Right lung (tissue), 5 donors: ENCODE data around the gene ENTPD2. TPM values are rescaled to one million over a fixed set of nuclear protein-coding genes. Genes with fewer than 3 reads are reported as not detected.

Experiments
- DNase-seq, 2 donors: peaks; one replicate each; pipeline ENCODE4 v3.0.0-alpha.2; 2013
- polyA plus RNA-seq, 5 donors: library from polyadenylated mRNA; unstranded; fragments of 120-200 nt; gene quantifications; one replicate each; pipeline versions ENCODE4 v1.2.1 to v1.2.3, GENCODE V29; 2013; ENCODE audit warnings: inconsistent platforms in 1 of 5, low replicate concordance in 1 of 5; ENCODE audit not compliant: insufficient read length in 5 of 5, insufficient read depth in 1 of 5

ENTPD2 gene
- polyA plus RNA-seq, 5 donors, result 2.0 to 5.4 (median 3.2) TPM

GRCh38 chr9:137001857-137002645, 51.8 kb downstream of the ENTPD2 start:
- DNase-seq, result no peak

GRCh38 chr9:137000177-137000930, 53.5 kb downstream of the ENTPD2 start:
- DNase-seq, result no peak

Other genes with a start within 250 kb of the ENTPD2 start
- gene RABL6, start 246.1 kb downstream of the ENTPD2 start, polyA plus RNA-seq, result 10 to 100 TPM; 46.3 to 79.6 (median 54.0) TPM
- gene AJM1, start 211.6 kb downstream of the ENTPD2 start, polyA plus RNA-seq, result 1 to 10 TPM in 3 of 5 donors, under 1 TPM in 2; 0.56 to 1.9 (median 1.1) TPM
- 100 to 1,000 TPM in 1 of 5 donors, 10 to 100 TPM in 4; 57.7 to 161 (median 84.7) TPM for gene PHPT1, start 204.7 kb downstream of the ENTPD2 start, polyA plus RNA-seq
- 1 to 10 TPM; 4.5 to 9.5 (median 6.7) TPM for gene MAMDC4, start 201.7 kb downstream of the ENTPD2 start, polyA plus RNA-seq
- gene EDF1, start 187.8 kb downstream of the ENTPD2 start, polyA plus RNA-seq, result 100 to 1,000 TPM; 326 to 525 (median 367) TPM
- 10 to 100 TPM; 10.8 to 16.5 (median 13.9) TPM for gene TRAF2, start 167.5 kb downstream of the ENTPD2 start, polyA plus RNA-seq
- gene FBXW5, start 109.3 kb downstream of the ENTPD2 start, polyA plus RNA-seq, result 10 to 100 TPM; 28.1 to 74.7 (median 42.7) TPM
- under 1 TPM in 4 of 5 donors, not detected in 1; 0.33 to 0.78 (median 0.41) TPM for gene C8G, start 108.8 kb downstream of the ENTPD2 start, polyA plus RNA-seq
- gene LCN12, start 101.8 kb downstream of the ENTPD2 start, polyA plus RNA-seq, result 10 to 100 TPM in 3 of 5 donors, 1 to 10 TPM in 2; 9.1 to 25.3 (median 21.1) TPM
- 10 to 100 TPM; 21.1 to 66.2 (median 29.6) TPM for gene PTGDS, start 76.6 kb downstream of the ENTPD2 start, polyA plus RNA-seq
- gene LCNL1, start 71.1 kb downstream of the ENTPD2 start, polyA plus RNA-seq, result 1 to 10 TPM in 2 of 5 donors, under 1 TPM in 3; 0.59 to 1.9 (median 0.89) TPM
- gene PAXX, start 61.6 kb downstream of the ENTPD2 start, polyA plus RNA-seq, result 10 to 100 TPM; 26.2 to 57.5 (median 36.8) TPM
- gene CLIC3, start 57.5 kb downstream of the ENTPD2 start, polyA plus RNA-seq, result 10 to 100 TPM; 25.9 to 74.3 (median 43.8) TPM
- gene ABCA2, start 25.8 kb downstream of the ENTPD2 start, polyA plus RNA-seq, result 10 to 100 TPM; 16.0 to 35.7 (median 21.0) TPM
- under 1 TPM in 1 of 5 donors, not detected in 4; 0.08 TPM for gene FUT7, start 22.0 kb downstream of the ENTPD2 start, polyA plus RNA-seq
- 10 to 100 TPM; 20.6 to 61.5 (median 33.8) TPM for gene NPDC1, start 7.9 kb downstream of the ENTPD2 start, polyA plus RNA-seq
- gene SAPCD2, start 16.5 kb upstream of the ENTPD2 start, polyA plus RNA-seq, result 10 to 100 TPM in 3 of 5 donors, 1 to 10 TPM in 2; 8.9 to 13.7 (median 10.3) TPM
- gene UAP1L1, start 23.5 kb upstream of the ENTPD2 start, polyA plus RNA-seq, result 1 to 10 TPM; 4.6 to 8.4 (median 5.6) TPM
- gene MAN1B1, start 32.9 kb upstream of the ENTPD2 start, polyA plus RNA-seq, result 10 to 100 TPM; 50.7 to 68.6 (median 60.1) TPM
- 10 to 100 TPM; 27.2 to 50.4 (median 48.6) TPM for gene DPP7, start 60.7 kb upstream of the ENTPD2 start, polyA plus RNA-seq
- gene GRIN1, start 85.1 kb upstream of the ENTPD2 start, polyA plus RNA-seq, result under 1 TPM; 0.12 to 0.51 (median 0.23) TPM
- gene LRRC26, start 116.0 kb upstream of the ENTPD2 start, polyA plus RNA-seq, result under 1 TPM in 4 of 5 donors, not detected in 1; 0.23 to 0.49 (median 0.37) TPM
- not detected for gene TMEM210, start 118.0 kb upstream of the ENTPD2 start, polyA plus RNA-seq
- gene ANAPC2, start 134.5 kb upstream of the ENTPD2 start, polyA plus RNA-seq, result 10 to 100 TPM; 34.4 to 53.0 (median 44.4) TPM
- 10 to 100 TPM; 34.4 to 69.2 (median 43.9) TPM for gene SSNA1, start 134.6 kb upstream of the ENTPD2 start, polyA plus RNA-seq
- gene TPRN, start 146.7 kb upstream of the ENTPD2 start, polyA plus RNA-seq, result 10 to 100 TPM in 2 of 5 donors, 1 to 10 TPM in 3; 5.9 to 12.1 (median 7.6) TPM
- gene TMEM203, start 151.6 kb upstream of the ENTPD2 start, polyA plus RNA-seq, result 10 to 100 TPM; 31.5 to 40.1 (median 35.4) TPM
- gene NDOR1, start 151.6 kb upstream of the ENTPD2 start, polyA plus RNA-seq, result 10 to 100 TPM in 2 of 5 donors, 1 to 10 TPM in 3; 6.9 to 16.1 (median 9.8) TPM
- gene RNF208, start 168.2 kb upstream of the ENTPD2 start, polyA plus RNA-seq, result 10 to 100 TPM in 1 of 5 donors, 1 to 10 TPM in 4; 3.2 to 10.8 (median 6.3) TPM
- gene CYSRT1, start 171.1 kb upstream of the ENTPD2 start, polyA plus RNA-seq, result 1 to 10 TPM in 4 of 5 donors, under 1 TPM in 1; 0.96 to 3.0 (median 2.0) TPM
- gene RNF224, start 173.4 kb upstream of the ENTPD2 start, polyA plus RNA-seq, result 1 to 10 TPM; 1.5 to 3.8 (median 3.5) TPM
- 1 to 10 TPM in 4 of 5 donors, under 1 TPM in 1; 0.84 to 2.5 (median 1.9) TPM for gene SLC34A3, start 176.8 kb upstream of the ENTPD2 start, polyA plus RNA-seq
- 100 to 1,000 TPM; 211 to 322 (median 258) TPM for gene TUBB4B, start 187.2 kb upstream of the ENTPD2 start, polyA plus RNA-seq
- 1 to 10 TPM in 2 of 5 donors, under 1 TPM in 3; 0.26 to 1.5 (median 0.98) TPM for gene STPG3, start 197.2 kb upstream of the ENTPD2 start, polyA plus RNA-seq
- gene NELFB, start 201.3 kb upstream of the ENTPD2 start, polyA plus RNA-seq, result 10 to 100 TPM; 43.3 to 73.2 (median 55.3) TPM
- 10 to 100 TPM in 3 of 5 donors, 1 to 10 TPM in 2; 6.6 to 17.8 (median 10.3) TPM for gene TOR4A, start 223.7 kb upstream of the ENTPD2 start, polyA plus RNA-seq
- 10 to 100 TPM in 1 of 5 donors, 1 to 10 TPM in 4; 7.5 to 14.7 (median 9.0) TPM for gene NRARP, start 248.2 kb upstream of the ENTPD2 start, polyA plus RNA-seq